Type B pancreatic cell (in vitro differentiated cells): ENCODE results near the gene DPT. TPM values are rescaled to one million over a fixed set of nuclear protein-coding genes. Genes with fewer than 3 reads are reported as not detected.
"Not testable (repeated sequence)": the region's sequence is repeated elsewhere in the genome, so short reads cannot be mapped to it uniquely, and the experiment has no call there.

Experiments used
- DNase-seq: peaks from one replicate; pipeline ENCODE4 v3.0.0; 2021; ENCODE audit warnings: mixed read lengths; ENCODE audit not compliant: unreplicated experiment; ENCODE audit errors: extremely low spot score
- H3K27ac Mint-ChIP-seq: 2 replicates; pipeline ENCODE4 v1.8.0; 2021; ENCODE audit warnings: mild to moderate bottlenecking, mixed read lengths
- H3K27me3 Mint-ChIP-seq: 2 replicates; pipeline ENCODE4 v1.8.0; 2021; ENCODE audit warnings: mixed read lengths
- H3K36me3 Mint-ChIP-seq: 2 replicates; pipeline ENCODE4 v1.8.0; 2021; ENCODE audit warnings: mixed read lengths
- H3K4me1 Mint-ChIP-seq: one replicate; pipeline ENCODE4 v1.8.0; 2021; ENCODE audit warnings: mixed read lengths; ENCODE audit not compliant: unreplicated experiment
- H3K4me3 Mint-ChIP-seq: 2 replicates; pipeline ENCODE4 v1.8.0; 2021; ENCODE audit warnings: mild to moderate bottlenecking, mixed read lengths
- H3K9me3 Mint-ChIP-seq: 2 replicates; pipeline ENCODE4 v1.8.0; 2021; ENCODE audit warnings: mixed read lengths
- CTCF ChIP-seq: fragments of 200-600 bp; sonication (generic); conservative IDR thresholded peaks from 2 replicates; pipeline ENCODE4 v1.5.0; 2021; ENCODE audit warnings: antibody characterized with exemption, mild to moderate bottlenecking
- long read RNA-seq: library from polyadenylated mRNA; unstranded; transcript quantifications from one replicate; pipeline ENCODE4 v2.0.0, GENCODE V29; 2020
- total RNA-seq: library from RNA; stranded (reverse); gene quantifications from 2 replicates; pipeline ENCODE4 v1.2.1, GENCODE V29; 2021; ENCODE audit warnings: low replicate concordance

DPT gene
- 0.22 TPM in 1 of 2 replicates, not detected in the other for total RNA-seq
- long read RNA-seq, result 0 reads

- Mint-ChIP-seq H3K4me1 (peaks cover 16% of the 10 kb centered on the region), H3K36me3 (no peaks in the 10 kb centered on the region), H3K27me3 (peaks cover 5% of the 10 kb centered on the region), H3K9me3 (no peaks in the 10 kb centered on the region), H3K4me3 (no peak within 1 kb of the TSS), H3K27ac (no peak within 1 kb of the TSS)
- DNase-seq, result no peak
- TF ChIP-seq CTCF, result no peak
These were observed at the start of gene DPT for GRCh38 chr1:168728473-168729404. DPT (minus strand) TSS chr1:168729206; CDS start chr1:168729174, 32 bp downstream.

DNA sequence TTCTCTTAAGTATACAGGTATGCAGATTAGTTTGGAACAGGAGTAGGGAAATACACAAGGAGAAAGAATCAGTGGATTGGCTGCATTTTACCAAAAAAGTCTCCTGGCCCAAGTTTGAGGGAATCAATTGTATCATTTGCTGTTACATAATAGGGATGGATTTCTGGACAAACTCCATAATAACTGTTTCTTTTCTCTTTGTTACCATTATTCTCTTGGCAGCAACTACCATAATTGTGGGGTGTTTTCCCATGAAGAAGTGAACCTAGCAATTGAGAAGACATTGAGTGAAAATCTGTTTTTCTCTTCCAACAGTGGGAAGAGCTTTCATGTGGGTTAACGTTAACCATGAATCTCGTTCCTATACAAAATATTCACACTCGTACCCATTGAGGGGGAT, 46.4 kb upstream of the DPT start:
- no peaks in the 10 kb centered on the region for H3K27me3 Mint-ChIP-seq
- H3K9me3 Mint-ChIP-seq, result no peaks in the 10 kb centered on the region
- TF ChIP-seq CTCF, result no peak
- DNase-seq, result no peak
- peaks cover 4% of the 10 kb centered on the region for H3K4me1 Mint-ChIP-seq
- no peaks in the 10 kb centered on the region for H3K36me3 Mint-ChIP-seq
- H3K27ac Mint-ChIP-seq, result no peak overlapping the region
- no peak overlapping the region for H3K4me3 Mint-ChIP-seq

- TF ChIP-seq CTCF, result no peak
- Mint-ChIP-seq H3K27me3 (no peaks in the 10 kb centered on the region), H3K27ac (no peak overlapping the region), H3K36me3 (no peaks in the 10 kb centered on the region), H3K4me1 (peaks cover 4% of the 10 kb centered on the region), H3K4me3 (no peak overlapping the region), H3K9me3 (no peaks in the 10 kb centered on the region)
- no peak for DNase-seq
These were observed 45.2 kb upstream of the DPT start for GRCh38 chr1:168774241-168774640.

DNA sequence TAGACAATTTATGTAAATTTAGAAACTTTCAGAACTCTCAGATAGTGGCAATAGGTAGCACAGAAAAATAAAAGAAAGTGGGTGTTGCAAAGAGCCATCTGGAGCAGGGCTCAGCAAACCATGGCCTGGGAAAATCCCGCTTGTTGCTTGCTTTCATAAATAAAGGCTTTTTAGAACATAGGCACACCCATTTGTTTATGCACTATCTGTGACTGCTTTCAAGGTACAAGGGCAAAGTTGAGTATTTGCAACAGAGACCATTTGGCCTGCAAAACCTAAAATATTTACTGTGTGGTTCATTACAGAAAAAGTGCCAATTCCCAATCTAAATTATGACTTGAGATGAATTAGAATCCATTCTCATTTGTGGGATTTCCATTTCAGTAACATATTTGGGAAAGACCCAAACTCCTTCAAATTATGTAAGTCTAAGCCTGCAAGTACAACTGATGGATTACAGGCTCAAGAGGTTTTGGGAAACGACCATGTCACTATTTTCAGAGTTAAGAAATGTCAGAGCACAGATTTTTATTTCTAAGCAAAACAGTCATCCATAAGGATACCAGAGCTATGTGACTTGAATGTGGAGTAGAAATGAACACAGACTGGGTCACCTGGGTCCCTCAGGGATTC, 43.5 kb upstream of the DPT start:
- Mint-ChIP-seq H3K4me3 (no peak overlapping the region), H3K36me3 (no peaks in the 10 kb centered on the region), H3K9me3 (no peaks in the 10 kb centered on the region), H3K4me1 (peaks cover 4% of the 10 kb centered on the region), H3K27ac (no peak overlapping the region), H3K27me3 (no peaks in the 10 kb centered on the region)
- TF ChIP-seq CTCF, result no peak
- no peak for DNase-seq

GRCh38 chr1:168771104-168771630, 42.2 kb upstream of the DPT start:
- H3K27me3 Mint-ChIP-seq, result no peaks in the 10 kb centered on the region
- no peak for DNase-seq
- peaks cover 4% of the 10 kb centered on the region for H3K4me1 Mint-ChIP-seq
- H3K36me3 Mint-ChIP-seq, result no peaks in the 10 kb centered on the region
- H3K9me3 Mint-ChIP-seq, result no peaks in the 10 kb centered on the region
- H3K27ac Mint-ChIP-seq, result no peak overlapping the region
- no peak for TF ChIP-seq CTCF
- H3K4me3 Mint-ChIP-seq, result no peak overlapping the region

DNA sequence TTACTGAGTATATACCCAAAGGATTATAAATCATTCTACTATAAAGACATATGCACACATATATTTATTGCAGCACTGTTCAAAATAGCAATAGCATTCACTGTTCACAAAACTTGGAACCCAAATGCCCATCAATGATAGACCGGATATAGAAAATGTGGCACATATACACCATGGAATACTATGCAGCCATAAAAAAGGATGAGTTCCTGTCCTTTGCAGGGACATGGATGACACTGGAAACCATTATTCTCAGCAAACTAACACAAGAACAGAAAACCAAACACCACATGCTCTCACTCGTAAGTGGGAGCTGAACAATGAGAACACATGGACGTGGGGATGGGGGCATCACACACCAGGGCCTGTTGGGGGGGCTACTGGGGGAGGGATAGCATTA, 40.9 kb upstream of the DPT start:
- H3K4me1 Mint-ChIP-seq, H3K4me3 Mint-ChIP-seq, DNase-seq, H3K9me3 Mint-ChIP-seq, H3K36me3 Mint-ChIP-seq, H3K27me3 Mint-ChIP-seq, H3K27ac Mint-ChIP-seq: not testable (repeated sequence)
